ENCODE measurements around the gene TECPR1. TPM values are rescaled to one million over a fixed set of nuclear protein-coding genes. Genes with fewer than 3 reads are reported as not detected.

The TECPR1 gene
- total and polyA plus RNA-seq, 2 of the 4 experiments (the other 2 are of a cell fraction) = 11.5 to 14.7 TPM

- TF ChIP-seq BHLHE40 (IDR thresholded peaks at IDR 0.05; ENCODE audit: low read depth, low read length) (no peak), FOS (IDR thresholded peaks at IDR 0.05; ENCODE audit: low read depth, low read length) (no peak)
These were observed 55.1 kb downstream of the TECPR1 start (continued) for GRCh38 chr7:98196706-98197605.

- no peak overlapping the region for H4K5ac ChIP-seq (ENCODE audit: low read depth, low read length)
- in situ Hi-C loops (cut with MboI; ENCODE audit: low sequenced_read_pairs) = no loop called here
- no TSS peak for BruUV-seq (replicated peaks)
- ATAC-seq (ENCODE audit: low read depth) = peak; percentile 82
- TF ChIP-seq RFX5 (IDR thresholded peaks at IDR 0.05; ENCODE audit: low read depth, low read length) (no peak), NFE2L2 (IDR thresholded peaks at IDR 0.05; ENCODE audit: low read depth, low read length) (no peak), BHLHE40 (IDR thresholded peaks at IDR 0.05; ENCODE audit: low read depth, low read length) (no peak), CTCF (conservative IDR thresholded peaks at IDR 0.05; ENCODE audit: low read depth, low read length) (no peak), FOS (IDR thresholded peaks at IDR 0.05; ENCODE audit: low read depth, low read length) (no peak), RAD21 (IDR thresholded peaks at IDR 0.05; ENCODE audit: low read length) (no peak), POLR2A (IDR thresholded peaks at IDR 0.05; ENCODE audit: low read depth, low read length) (no peak)
- no peak overlapping the region for H2BK5ac ChIP-seq (ENCODE audit: low read depth, low read length, poor library complexity, severe bottlenecking)
- peak; percentile 20 for DNase-seq
- dilution Hi-C loops (cut with HindIII; ENCODE audit: low sequenced_read_pairs, unreplicated experiment) = no loop called here
- H3K4me2 ChIP-seq (ENCODE audit: low read depth, low read length) = no peak overlapping the region
- H2AK5ac ChIP-seq (ENCODE audit: low read depth, low read length) = no peak overlapping the region
- H2BK20ac ChIP-seq (ENCODE audit: low read depth, low read length) = no peak overlapping the region
- no peak overlapping the region for H3K4ac ChIP-seq (ENCODE audit: low read depth, low read length)
- H2BK15ac ChIP-seq (ENCODE audit: low read depth, low read length) = no peak overlapping the region
- no peak overlapping the region for H4K91ac ChIP-seq (ENCODE audit: insufficient read depth, low read depth, low read length)
- no peak overlapping the region for H3K9ac ChIP-seq (ENCODE audit: low read depth, low read length)
- H3K27me3 ChIP-seq (ENCODE audit: control insufficient read depth, insufficient read depth, low read length) = no peaks in the 10 kb centered on the region
- no peak overlapping the region for H2AK9ac ChIP-seq (replicated peaks; ENCODE audit: low read depth, low read length, poor library complexity)
- H2BK120ac ChIP-seq (ENCODE audit: low read depth, low read length) = no peak overlapping the region
- peaks cover 2% of the 10 kb centered on the region; the same call in 1 of the 2 replicates for H3K4me1 ChIP-seq (ENCODE audit: control insufficient read depth, insufficient read depth, low read length)
- ChIA-PET POLR2A (ENCODE audit: unreplicated experiment) (no interaction called here), CTCF (no interaction called here)
- no peak overlapping the region for H3K4me3 ChIP-seq (ENCODE audit: insufficient read depth, low read depth, low read length)
- H3K56ac ChIP-seq (ENCODE audit: extremely low read depth, insufficient read depth, low read length) = no peak overlapping the region
- H2AFZ ChIP-seq (replicated peaks; ENCODE audit: low read length, poor library complexity) = no peak overlapping the region
- H3K9me3 ChIP-seq (ENCODE audit: control insufficient read depth, insufficient read depth, low read length) = peaks cover 3% of the 10 kb centered on the region; the same call in 1 of the 2 replicates
- H3K18ac ChIP-seq (ENCODE audit: low read depth, low read length) = no peak overlapping the region
- intact Hi-C loops (cut with micrococcal nuclease) = no loop called here
- no peak overlapping the region for H4K8ac ChIP-seq (ENCODE audit: low read depth in 2 of 2, low read length in 2 of 2)
- no peak overlapping the region for H3K27ac ChIP-seq (ENCODE audit: insufficient read depth, low read length)
- peaks cover 20% of the 10 kb centered on the region; the same call in 1 of the 2 replicates for H3K36me3 ChIP-seq (ENCODE audit: control insufficient read depth, insufficient read depth, low read length)
- no peak overlapping the region for H3K14ac ChIP-seq (replicated peaks; ENCODE audit: low read depth, low read length)
- H3K9me1 ChIP-seq (ENCODE audit: insufficient read depth, low read length) = no peaks in the 10 kb centered on the region; the same call in 1 of the 2 replicates
- no peaks in the 10 kb centered on the region for H4K20me1 ChIP-seq (ENCODE audit: insufficient read depth, low read length)
- peaks cover 0 to 5% of the 10 kb centered on the region in 2 experiments; a peak in 2 of 4 replicates for H3K79me1 ChIP-seq (ENCODE audit: low read depth in 1 of 2, low read length in 2 of 2)
- H3K23ac ChIP-seq (ENCODE audit: low read depth, low read length) = no peak overlapping the region
- no CpG with 5 or more reads among the region's 8 CpGs for WGBS, 2 experiments (ENCODE audit: extremely low coverage in 2 of 2, insufficient read length in 1 of 2)
These were observed 57.2 kb downstream of the TECPR1 start for GRCh38 chr7:98194672-98195457.

All from IMR-90 (cell line).